ENCODE results near the gene PRIM2.
"Not testable (repeated sequence)": the region's sequence is repeated elsewhere in the genome, so short reads cannot be mapped to it uniquely, and the experiment has no call there.

Gene PRIM2

DNA sequence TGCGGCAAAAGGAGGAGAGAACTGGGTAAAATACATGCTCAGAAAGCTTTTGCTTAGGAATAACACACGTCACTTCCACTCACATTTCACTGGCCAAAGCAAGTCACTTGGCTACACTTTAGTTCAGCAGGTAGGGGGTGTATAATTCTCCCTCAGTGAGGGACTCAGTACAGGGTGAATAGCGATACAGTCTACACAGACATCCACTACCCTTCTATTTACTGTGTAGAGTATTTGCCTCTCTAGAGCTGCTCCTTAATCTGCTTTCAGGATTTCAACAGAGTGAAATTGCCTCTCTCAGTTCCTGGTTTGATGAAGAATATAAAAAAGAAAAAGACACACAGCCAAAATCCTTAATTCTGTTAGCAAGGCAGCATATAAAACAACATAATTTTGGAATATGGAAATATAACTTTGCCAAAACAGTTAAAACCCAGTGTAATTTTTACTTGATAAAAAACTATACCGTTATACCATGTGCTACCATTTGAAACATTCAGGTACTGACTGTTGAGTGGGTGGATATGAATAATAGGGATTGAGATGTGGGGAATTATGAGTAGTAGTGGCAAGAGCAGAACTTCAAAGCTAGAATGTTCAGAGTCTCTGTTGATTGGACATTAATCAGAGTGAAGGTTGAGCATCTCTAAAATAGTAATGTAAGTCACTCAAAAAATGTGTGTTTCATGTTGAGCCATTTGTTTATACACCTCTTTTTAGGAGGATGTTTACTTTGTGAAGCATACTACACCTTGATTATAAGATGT is 51.7 kb downstream of the PRIM2 start:
- peak; percentile 58 to 74 for ATAC-seq

DNA sequence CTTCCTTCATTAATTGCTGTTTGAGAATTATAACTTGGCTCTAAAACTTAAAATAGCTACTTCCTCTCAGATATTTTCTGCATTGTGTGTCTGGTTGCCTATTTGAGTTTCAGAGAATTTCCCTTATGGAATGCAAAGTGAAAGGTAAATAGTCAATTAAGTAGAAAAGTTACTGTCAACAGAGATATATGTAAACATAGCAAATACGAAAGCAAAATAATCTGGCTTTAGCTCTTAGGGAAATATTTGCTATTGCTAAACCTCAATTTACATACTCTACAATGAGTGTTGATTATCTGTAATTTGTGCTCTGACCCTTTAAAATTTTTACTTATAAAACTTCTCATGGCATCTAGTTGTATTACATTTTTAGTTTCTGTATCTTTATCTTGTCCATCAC is 54.3 kb downstream of the PRIM2 start:
- not testable (repeated sequence) for ATAC-seq

GRCh38 chr6:57374764-57375163 is 57.3 kb downstream of the PRIM2 start:
- ATAC-seq, result not testable (repeated sequence)

GRCh38 chr6:57376083-57376482 is 58.7 kb downstream of the PRIM2 start:
- not testable (repeated sequence) for ATAC-seq

DNA sequence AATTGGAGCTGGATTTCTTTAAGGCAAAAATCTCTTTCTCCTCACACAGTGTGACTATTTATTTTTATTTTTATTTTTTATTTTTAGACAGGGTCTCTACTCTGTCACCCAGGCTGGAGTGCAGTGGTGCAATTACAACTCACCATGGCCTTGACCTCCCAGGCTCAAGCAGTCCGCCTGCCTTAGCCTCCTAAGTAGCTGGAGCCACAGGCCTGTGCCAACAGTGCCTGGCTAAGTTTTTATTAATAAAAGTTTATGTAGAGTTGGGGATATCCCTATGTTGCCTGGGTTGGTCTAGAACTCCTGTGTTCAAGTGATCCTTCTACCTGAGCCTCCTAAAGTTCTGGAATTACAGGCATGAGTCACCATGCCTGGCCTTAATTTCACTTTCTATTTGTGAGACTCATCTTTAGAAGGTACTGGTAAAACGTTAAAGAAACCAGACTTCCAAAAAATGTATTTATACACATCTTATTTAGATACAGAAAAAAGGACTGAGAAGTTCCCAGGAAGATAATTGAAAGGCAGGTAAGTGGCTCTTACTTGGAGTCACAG is 71.7 kb downstream of the PRIM2 start:
- not testable (repeated sequence) for ATAC-seq

- peak; percentile 35 to 43 for ATAC-seq
Measured at GRCh38 chr6:57390818-57391217, 73.4 kb downstream of the PRIM2 start.

DNA sequence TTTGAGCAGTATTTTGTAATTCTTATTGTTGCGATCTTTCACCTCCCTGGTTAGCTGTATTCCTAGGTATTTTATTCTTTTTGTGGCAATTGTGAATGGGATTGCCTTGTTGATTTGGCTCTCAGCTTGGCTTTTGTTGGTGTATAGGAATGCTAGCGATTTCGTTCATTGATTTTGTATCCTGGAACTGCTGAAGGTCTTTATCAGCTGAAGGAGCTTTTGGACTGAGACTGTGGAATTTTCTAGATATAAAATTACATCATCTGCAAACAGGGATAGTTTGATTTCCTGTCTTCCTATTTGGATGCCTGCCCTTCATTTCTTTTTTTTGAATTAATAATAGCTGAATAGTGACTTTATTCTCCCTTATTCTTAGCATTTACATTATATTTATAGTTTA is 74.6 kb downstream of the PRIM2 start:
- not testable (repeated sequence) for ATAC-seq

DNA sequence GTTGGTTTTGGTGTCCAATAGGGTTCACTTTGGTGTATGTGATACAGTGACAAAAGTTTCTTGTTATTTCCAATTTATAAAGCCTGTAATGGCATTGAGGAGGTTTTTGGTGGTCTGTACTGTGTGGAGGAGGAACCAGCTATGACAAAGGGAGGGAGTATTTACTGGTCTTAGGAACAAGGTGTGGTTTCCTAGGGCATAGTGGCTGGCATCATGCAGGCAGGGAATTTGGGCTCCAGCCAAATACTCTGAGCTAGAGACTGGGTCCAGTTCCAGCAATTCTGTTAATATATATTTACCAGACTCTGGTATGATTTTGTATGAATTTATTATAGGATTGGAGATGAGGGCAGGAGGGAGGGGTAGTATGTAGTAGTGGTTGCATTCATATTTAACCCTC is 101.9 kb downstream of the PRIM2 start:
- not testable (repeated sequence) for ATAC-seq

GRCh38 chr6:57421503-57421902 is 104.1 kb downstream of the PRIM2 start:
- no peak for ATAC-seq

DNA sequence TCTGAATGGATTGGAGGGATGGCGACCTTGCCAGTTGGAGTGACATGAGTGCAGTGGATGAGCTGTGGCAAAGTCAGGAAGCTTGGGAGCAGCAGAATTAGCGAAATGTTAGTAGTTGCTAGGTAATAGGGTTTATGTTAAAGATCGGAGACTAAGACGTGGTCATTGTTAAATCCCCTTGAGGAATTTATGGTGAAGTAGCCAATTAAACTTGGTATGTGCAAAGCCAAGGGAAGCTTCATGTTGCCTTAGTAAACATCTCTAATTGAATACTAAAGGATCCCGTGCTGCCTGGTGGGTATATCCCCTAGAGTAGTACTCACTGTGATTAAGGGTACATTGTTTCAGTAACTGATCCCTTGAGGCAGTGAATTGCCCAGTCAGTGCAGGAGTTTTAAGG is 106.0 kb downstream of the PRIM2 start:
- ATAC-seq, result no peak

DNA sequence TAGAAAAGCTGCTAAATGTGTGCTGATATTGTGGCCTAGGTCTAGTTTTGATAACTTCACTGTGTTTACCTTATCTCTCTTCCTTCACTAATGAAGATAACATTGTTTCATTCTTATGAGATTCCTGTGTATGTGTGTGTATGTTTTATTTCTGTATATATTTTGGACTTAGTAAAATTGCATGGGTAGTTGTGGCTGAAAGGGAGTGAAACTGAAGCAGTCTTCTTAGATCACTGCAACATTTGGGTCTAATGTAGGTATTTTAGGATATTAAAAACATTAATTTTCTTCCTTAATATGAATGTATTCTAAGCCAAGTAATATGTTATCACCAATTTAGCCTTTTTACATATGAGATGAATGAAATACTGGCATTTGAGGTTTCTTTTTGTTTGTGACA is 114.3 kb downstream of the PRIM2 start:
- not testable (repeated sequence) for ATAC-seq

DNA sequence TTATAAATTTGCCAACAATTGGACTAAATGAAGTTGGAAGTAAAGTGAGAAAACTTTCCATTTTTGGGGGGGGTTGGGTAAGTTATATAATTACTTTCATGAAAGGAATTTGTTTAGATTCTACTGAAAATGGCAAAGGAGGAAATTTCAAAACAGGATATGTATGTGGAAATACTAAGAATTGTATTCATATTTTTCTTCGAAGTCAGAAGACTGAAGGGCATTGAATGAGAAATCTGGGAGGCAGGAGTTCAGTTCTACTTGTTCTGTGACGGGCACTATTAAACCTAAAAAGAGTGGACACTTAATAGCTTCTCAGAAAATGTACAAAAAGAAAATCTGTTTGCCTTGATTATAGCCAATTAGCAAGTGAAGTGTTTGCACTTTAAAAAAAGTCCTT is 114.7 kb downstream of the PRIM2 start:
- no peak for ATAC-seq

GRCh38 chr6:57432919-57433684 is 115.7 kb downstream of the PRIM2 start:
- ATAC-seq, result no peak

DNA sequence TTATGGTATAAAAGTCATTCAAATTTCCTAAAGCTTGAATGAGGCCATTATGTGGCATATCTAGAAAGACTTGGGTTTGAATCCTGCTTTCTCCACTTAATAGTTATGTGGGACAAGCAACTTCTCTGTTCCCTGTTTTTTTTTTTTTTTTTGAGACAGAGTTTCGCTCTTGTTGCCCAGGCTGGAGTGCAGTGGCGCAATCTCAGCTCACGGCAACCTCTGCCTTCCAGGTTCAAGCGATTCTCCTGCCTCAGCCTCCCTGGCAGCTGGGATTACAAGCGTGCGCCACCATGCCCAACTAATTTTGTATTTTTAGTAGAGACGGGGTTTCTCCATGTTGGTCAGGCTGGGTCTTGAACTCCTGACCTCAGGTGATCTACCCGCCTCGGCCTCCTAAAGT is 116.4 kb downstream of the PRIM2 start:
- not testable (repeated sequence) for ATAC-seq

DNA sequence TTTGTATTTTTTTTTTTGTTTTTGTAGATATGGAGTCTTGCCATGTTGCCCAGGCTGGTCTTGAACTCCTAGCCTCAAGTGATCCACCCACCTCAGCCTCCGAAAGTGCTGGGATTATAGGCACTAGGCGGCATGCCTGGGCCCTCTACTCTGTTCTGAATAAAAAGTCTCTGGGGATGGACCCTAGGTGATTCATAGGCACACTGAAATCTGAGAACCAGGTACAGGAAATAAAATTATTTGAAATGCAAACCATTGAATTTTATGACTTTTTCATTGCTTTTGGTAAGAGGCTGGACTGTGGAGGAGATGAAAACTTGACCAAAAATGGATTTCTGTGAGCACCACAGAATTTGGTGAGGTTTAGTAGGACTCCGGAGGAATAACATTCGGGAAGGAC is 117.5 kb downstream of the PRIM2 start:
- no peak for ATAC-seq

DNA sequence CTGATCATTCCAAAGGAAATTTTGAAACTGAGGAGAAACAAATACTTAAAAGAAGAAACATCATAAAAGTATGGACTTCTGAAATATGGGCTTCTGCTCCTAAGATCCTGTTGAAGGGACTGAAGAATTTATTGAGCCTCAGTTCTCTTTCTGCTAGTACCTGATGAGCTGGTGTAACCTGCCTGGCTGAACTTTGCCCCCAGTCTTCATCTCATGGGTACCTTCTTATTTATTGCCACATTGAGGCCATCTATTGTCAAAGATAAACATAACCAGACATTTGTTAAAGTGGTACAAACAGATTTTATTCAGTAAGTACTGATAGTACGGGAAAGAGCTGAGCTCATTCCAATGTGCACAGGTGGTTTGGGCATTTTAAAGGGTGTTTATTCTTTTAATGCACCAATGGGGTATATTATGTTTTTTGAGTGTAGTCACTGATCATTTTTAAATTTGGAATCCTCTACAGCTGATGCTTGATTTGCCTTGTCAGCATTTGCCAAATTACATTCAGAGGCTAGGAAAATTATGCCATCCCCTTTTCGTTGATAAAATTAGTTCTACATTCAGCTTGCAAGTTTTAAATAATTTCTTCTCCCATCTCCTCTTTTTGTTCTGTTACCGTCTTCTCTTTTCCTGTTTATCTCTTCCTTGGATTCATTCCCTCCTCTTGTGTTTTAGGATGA is 118.2 kb downstream of the PRIM2 start:
- ATAC-seq, result no peak

- not testable (repeated sequence) for ATAC-seq
Measured at GRCh38 chr6:57440735-57441134, 123.3 kb downstream of the PRIM2 start.

- ATAC-seq, result not testable (repeated sequence)
Measured at GRCh38 chr6:57442133-57442532, 124.7 kb downstream of the PRIM2 start.

DNA sequence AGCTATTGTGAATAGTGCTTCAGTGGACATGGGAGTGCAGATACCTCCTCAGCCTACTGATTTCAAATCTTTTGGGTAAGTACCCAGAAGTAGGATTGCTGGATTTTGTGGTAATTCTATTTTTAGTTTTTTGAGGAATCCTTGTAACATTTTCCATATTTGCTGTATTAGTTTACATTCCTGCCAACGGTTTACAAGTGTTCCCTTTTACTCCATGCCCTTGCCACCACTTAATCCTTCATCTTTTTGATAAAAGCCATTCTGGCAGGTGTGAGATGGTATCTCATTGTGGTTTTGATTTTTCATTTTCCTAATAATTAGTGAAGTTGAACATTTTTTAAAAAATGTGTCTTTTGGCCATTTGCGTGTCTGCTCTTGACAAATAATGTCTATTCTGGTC is 125.8 kb downstream of the PRIM2 start:
- not testable (repeated sequence) for ATAC-seq

DNA sequence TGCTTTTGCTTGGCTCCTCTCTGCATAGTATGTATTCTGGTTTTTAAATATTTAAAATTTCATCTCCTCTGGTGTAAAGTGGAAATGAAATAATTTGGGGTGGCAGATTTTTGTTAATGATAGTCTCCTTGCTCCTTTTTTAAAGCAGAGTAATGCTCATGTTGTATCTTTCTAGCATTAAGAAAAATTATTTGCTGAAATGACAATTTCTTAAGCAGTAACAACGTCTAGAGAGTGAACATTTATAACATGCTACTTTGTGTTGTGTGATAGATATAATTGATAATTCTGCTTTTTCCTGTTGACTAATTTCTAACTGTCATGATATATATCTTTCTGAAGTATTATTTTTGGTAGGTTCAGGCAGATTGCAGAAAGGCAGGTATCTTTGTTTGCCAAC is 127.4 kb downstream of the PRIM2 start:
- not testable (repeated sequence) for ATAC-seq

DNA sequence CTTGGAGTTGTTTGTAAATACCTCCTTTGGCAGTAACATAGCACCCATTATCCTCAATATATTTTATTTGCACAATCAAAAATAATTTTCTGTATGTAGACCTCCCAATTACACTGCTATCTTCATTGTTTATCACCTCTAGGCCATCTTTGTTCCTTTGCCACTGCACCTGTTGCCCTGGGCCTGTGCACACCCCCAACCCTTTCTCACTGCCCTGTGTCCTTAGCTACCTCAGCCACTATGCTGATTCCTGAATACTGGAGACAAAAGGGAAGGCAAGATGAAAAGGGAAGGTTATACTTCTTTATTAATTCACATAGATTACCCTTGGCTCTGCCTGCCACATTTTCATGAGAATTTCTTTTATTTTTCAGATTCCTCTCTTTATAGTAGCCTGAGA is 127.9 kb downstream of the PRIM2 start:
- not testable (repeated sequence) for ATAC-seq

- ATAC-seq, result not testable (repeated sequence)
Measured at GRCh38 chr6:57445790-57446468, 128.5 kb downstream of the PRIM2 start.

Measured in activated CD4-positive, CD25-positive, alpha-beta regulatory T cell treated with anti-CD3 and anti-CD28 coated beads, Interleukin-2, amount 50 U/mL, for 24 hours (primary cell).